Stimulated activated CD8-positive, alpha-beta memory T cell treated with anti-CD3 and anti-CD28 coated beads, Interleukin-12 subunit alpha, Interleukin-12 subunit beta, amount 100 ng/mL, for 4 hours (primary cell): ENCODE measurements around the gene CDKN1C.

ENCODE experiments used
- DNase-seq: peaks from one replicate; pipeline ENCODE4 v3.0.0-alpha.2; 2020; ENCODE audit warnings: low read depth

CDKN1C gene

DNA sequence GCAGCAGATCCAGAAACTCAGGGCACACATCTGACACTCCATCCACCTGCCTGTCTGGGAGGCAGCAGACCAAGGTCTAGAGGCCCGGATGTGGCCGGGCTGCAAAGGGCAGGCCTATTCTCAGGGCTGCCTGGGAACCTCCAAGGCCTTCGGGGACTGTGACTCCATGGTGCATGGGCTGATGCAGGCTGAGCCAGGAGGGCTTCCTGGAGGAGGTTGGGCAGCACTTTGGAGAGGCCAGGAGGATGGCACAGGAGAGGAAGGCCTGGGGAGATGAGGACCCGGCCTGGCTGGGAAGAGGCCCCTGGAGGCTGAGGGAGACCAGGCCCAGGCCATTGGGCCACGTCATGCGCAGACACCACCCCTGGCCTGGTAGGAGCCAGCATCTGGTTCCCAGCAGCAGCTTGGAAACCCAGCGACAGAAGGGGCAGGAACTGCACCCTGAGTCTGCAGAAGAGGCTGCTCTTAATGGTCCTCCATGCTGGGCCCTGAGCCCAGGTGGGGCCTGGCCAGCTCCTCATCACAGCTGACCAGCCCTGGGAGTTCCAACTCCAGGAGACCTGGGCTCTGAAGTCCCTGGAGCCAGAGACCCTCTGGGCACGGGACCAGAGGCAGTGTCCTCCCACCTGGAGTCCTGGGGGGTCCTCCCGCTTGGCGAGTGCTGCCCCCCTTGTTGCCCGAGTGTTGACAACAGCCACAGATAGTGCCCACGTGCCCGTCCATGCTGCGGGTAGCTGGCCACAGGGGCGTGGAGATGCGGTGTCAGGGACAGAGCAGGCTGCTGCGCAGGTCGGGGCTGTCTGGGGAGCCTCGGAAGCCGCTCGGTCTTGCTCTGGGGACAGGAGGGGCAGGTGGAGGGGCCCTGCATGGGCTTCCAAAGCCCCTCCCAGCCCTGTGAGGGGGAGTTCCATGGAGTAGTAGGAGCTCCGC is 38.1 kb upstream of the CDKN1C start:
- DNase-seq: no peak

DNA sequence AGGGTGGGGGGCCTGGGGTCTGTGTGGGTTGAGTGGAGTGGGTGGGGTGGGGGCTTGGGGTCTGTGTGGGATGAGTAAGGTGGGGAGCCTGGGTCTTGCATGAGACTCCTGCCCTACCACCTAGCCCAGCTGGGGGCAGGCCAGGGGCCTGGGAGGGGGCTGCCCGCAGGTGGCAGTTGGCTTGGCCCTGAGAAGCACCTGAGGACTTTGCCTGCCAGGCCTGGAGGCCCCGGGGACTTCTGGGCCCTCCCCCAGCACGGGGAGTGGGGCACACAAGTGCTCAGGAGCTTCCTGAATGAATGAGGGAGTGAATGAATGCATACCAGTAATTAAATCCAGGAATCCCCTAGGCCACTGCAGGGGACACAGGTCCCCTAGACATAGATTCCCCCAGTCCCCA is 37.1 kb upstream of the CDKN1C start:
- no peak for DNase-seq

DNA sequence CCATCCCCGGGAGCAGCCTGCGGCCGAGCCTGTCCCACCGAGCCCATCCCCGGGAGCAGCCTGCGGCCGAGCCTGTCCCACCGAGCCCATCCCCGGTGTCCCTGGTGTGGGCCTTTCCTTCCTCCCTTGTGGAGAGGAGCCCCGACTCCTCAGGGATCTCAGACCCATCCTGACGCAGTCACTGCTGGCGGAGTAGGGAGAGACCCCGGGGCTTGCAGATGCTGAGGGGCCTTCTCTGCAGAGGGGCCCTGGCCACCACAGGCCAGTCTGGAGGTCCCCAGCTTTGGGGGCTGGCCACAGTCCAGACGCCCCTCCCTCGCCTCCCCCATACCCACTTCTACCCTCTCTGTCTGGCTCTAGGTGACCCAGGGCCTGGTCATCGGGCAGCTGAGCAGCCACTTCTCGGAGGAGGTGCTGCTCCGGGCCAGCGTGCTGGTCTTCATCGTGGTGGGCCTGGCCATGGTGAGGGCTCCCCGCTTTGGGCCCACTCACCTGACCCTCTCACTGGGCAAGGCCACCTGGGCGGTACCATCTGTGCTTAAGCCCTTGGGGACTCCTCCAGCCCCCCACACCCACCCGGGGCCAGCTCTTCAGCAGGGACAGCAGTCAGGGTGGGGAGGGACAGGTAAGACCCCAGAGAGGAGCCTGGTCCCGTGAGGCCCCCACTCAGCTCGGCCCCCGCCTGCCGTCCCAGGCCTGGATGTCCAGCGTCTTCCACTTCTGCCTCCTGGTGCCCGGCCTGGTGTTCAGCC is 36.3 kb upstream of the CDKN1C start:
- DNase-seq: no peak

DNA sequence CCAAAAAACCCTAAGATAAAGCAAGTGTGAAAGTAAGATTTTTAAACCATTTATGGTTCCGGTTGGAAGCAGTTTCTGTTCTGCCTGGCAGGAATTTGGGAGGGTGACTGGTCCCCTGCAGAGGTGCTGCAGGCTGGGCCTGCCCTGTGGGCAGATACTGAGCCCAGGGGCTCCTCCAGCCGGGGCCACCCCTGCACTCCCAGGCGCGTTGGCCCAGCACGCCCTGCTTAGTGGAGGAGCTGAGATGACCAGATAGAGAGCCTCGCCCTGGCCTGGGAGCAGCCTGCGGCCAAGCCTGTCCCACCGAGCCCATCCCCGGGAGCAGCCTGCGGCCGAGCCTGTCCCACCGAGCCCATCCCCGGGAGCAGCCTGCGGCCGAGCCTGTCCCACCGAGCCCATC is 35.7 kb upstream of the CDKN1C start:
- no peak for DNase-seq

DNA sequence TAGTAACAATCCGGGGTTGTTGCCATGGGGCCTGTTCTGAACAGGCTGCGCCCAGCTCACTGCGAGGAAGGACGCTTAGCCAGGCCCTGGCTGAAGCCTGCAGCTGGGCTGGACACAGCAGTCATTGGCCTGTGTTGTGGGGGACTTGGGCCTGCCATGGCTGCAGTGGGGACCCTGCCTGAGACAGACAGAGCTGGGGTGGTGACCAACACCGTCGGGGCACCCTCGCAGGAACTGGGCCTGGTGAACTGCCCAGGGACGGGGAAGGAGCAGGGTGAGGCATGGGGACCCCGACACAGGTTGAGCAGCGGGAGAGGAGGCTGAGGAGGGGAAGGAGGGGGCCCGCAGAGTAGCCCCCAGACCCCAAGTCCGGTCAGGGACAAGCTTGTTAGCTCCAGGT is 34.8 kb upstream of the CDKN1C start:
- DNase-seq: no peak

DNA sequence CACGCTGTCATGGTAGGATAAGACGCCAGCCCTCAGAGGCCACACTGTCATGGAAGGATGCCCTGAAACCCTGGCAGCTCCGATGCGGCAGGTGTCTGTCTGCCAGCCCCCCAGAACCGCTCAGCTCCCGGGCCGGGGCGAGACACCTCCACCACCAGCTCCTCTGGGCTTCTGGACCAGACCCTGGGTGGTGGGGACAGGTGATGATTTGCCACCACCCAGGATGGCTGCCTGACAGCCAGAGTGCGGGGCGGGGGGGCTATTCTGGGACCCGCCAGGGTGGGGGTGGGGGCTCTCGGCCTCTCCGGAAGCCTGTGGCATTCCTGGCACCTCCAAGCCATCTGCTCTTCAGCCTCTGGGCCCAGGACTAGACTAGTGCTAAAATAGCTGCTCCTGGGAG is 34.3 kb upstream of the CDKN1C start:
- no peak for DNase-seq

DNA sequence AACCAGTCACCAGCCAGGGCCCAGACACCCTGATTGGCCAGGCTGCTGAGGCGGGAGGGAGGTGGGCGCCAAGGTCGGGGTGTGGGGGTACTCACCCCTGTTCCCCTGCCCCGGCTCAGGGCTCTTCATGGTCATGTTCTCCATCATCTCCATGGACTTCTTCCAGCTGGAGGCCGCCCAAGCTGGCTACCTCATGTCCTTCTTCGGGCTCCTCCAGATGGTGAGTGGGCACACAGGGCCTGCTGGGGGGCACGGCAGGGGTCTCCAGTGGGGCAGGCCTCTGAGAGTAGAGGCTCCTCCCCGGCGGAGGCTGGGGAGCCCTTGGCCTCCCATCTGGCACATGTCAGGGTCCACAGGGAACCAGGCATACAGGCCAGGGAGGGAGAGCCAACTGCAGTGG is 33.6 kb upstream of the CDKN1C start:
- DNase-seq: no peak

DNA sequence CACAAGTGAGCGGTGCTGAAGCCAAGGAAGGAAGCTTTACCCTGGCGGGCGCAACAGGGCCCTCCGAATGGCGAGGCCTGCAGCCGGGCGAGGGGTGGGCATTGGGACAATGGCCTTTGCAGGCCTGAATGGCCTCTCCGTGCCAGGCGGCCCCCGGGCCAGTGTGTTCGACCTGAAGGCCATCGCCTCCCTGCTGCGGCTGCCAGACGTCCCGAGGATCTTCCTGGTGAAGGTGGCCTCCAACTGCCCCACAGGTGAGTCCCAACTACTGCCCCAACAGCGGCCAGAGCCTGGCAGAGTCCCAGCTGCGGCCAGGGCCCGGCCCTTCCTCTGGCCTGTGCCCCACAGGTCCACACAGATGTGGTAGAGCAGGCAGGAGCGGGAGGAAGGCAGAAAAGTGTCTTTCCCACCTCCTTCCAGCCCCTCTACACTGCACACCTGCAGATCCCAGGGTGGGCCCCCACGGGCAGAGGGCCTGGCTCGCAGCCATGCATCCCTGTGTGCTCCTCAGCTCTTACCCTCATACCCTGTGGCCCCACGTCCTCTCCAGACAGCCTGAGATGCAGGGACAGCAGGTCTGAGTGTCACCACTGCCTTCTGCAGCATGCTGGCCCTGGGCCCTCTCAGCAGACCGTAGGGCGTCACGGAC is 32.4 kb upstream of the CDKN1C start:
- no peak for DNase-seq

DNA sequence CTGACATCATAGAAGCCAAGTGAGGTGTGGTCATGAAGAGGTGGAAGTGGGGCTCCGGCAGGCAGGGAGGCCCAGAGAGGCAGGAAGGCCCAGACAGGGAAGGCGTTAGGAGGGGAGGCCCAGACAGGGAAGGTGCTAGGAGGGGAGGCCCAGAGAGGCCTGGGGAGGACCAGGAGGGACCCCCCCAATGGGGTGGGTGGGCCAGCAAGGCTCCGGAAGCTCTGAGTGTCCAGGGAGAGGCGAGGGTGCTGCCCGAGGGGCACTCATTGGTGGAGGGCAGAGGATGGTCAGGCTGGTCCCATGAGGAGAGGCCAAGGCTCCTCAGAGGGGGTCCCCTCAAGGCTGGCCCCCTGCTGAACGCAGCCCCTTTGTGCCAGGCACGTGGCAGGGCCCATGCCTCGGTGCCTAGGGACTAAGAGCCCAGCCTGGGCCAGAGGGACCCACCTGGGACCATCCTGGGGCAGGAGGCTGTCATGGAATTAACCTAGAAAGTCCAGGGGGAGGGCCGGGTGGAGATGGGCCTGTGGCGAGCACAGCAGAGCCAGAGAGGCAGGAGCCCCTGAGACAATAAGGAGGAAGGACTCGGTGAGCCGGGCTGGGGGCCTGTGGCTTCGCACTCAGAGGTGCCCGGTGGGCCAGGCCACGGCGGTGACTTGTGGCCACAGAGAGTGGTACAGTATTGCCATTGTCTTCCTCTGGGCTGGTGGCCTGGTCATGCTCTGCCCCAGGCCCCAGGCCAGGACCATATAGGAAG is 31.5 kb upstream of the CDKN1C start:
- no peak for DNase-seq

DNA sequence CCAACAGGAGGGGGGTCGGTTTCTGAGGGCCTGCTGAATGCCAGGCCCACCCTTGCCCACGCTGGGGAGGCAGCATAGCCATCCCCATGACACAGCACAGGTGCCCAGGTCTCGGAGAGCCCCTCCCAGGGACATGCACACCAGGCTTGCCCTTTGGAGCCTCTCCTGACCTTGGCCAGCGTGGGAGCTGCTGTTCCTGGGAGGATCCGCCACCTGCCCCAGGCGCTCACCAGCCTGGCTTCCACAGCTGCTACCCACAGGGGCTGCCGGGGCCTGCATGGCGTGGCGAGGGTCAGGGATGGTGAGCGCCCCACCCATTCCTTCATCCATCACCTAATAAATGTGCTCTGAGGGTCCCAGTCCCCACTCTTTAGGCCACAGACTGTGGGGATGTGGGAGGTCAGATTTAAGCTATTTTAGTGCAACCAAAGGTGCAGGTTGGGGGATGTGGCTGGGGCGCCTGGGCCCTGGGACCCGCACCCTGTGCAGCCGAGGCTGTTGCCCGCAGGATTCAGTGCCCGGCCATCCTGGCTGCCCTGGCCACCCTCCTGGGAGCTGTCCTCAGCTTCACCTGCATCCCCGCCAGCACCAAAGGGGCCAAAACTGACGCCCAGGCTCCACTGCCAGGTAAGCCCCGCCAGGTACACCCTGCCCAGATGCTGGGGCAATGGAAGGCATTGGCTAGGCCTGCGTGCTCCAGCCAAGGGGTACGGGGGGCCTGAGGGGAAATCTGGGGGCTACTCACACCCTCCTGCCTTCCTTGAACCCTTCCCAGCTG is 30.7 kb upstream of the CDKN1C start:
- no peak for DNase-seq

DNA sequence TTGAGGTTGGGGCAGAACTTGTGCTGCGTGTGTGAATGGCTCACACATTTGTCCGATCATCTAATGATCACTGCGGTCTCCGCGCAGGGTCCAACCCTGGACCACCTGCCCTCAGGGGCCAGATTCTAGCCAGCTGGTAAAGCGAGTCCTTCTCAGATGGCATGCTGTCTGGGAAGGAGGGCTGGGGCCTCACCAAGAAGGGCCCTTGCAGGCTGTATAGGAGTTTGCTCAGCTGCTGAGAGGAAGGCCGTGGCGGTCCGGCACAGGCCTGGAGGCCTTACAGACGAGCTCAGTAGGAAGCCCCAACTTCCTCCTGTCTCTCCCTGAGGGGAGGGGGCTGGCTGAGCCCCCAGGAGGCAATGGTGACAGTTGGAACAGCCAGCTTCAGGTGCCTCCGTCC is 29.9 kb upstream of the CDKN1C start:
- DNase-seq: no peak

DNA sequence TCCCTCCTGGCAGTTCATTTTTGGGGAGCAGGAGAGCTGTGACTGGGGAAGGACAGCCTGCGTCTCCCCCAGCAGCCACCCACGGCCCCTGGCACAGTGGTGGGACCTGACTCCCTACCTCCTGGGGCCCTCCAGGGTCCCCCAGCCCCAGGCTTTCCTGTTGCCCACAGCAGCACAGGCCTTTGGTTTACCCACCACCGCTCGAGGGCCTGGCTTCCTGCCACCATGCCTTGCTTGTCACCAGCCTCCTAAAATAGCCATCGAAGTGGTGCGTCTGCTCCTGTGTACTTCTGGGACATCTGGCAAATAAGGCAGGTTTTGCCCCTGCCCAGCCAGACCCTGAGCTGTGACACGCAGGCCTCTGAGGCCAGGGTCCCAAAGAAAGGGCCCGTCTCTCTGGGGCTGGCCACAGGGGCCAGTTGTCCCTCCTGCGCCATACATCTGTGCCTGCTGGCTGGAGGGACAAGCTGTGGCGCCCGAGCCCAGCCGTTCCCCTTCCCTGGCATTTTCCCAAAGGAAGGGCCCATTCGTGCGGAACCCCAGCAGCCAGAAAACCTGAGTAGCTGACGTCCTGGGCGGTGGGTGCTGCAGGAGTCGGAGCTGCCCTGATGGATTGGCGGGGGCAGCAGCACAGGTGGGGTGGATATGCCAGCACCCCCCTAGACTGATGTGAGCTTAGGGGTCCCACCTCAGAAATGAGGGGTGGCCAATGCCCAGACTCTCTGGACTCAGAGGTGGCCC is 29.1 kb upstream of the CDKN1C start:
- DNase-seq: no peak

DNA sequence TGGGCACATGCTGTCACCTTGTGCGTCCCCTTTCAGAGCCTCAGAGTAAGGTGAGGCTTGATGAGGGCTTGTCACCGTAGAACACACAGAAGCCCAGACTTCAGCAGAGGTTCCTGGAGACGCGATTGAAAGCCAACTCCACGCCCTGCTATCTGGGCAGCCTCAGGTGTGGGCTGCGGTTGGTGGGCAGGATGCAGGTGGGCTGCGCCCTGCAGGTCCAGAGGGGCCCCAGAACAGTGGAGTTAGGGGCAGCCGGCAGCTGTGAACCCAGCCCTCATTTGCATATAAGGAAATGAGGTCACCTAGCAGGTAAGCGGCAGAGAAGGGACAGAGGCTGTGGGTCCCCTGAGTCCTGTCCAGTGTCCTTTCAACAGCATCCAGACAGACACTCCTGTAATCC is 28.2 kb upstream of the CDKN1C start:
- no peak for DNase-seq

DNA sequence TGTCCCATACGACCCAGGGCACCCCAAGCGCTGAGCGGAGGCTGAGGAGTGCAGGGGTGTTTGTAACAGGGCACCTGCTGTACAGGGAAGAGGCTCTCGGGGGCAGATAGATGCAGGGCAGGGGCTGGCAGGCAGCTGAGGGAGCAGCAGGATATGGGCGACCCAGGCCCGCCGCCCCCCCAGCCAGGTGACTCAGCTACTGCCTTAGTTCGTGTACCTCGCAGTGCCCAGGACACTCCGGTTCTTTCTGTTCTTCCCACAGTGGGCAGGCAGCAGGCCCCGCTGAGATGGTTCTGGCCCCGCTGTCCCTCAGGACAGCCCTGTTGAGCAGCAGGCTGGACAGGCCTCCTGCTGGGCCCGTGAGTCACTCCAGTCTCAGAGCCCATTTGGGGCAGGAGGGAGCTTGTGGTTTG is 27.4 kb upstream of the CDKN1C start:
- DNase-seq: no peak

DNA sequence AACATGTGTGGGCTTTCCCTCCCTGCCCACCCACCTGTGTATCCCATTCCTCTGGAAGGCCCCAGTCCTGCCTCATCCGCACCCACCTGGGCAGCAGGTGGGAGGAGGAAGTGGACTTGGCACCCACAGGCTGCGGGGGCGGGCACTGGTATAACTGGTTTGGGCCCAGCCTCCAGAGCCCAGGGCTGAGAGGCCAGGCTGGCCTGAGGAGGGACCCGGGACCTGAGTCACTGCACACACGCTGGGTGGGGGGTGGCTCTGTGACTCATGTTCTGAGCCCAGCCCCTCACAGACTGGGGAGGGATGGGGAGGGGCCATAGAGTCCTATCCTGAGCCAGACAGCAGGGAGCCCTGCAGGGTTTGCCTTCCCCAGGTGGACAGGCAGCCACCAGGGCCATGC is 26.9 kb upstream of the CDKN1C start:
- DNase-seq: no peak

DNA sequence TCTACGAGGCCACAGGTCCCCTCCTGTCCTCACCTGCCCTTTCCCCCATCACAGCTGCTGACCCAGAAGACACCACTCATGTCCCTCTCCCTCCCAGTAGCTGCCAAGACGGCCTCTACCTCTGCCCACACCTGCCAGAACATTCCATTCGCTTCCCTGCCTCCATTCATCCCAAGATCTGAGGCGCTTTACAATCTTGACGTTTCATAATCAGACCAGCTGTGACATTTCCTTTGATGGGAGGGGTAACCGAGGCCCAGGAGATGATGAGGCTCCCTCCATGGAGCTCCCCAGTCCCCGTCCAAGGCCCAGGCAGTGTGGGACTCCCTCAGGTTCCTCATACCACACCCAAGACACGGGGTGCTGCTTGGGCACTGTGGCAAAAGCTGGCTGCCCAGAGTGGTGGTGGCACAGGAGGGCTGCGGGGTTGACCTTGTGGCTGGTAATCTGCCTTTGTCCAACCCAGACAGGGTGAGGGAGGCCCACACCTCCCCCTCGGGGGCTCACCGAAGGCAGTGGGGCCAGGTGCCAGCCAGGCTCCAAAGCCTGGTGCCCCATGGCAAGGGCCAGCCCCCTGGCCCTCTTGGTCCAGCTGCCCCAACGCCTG is 26.3 kb upstream of the CDKN1C start:
- DNase-seq: no peak

DNA sequence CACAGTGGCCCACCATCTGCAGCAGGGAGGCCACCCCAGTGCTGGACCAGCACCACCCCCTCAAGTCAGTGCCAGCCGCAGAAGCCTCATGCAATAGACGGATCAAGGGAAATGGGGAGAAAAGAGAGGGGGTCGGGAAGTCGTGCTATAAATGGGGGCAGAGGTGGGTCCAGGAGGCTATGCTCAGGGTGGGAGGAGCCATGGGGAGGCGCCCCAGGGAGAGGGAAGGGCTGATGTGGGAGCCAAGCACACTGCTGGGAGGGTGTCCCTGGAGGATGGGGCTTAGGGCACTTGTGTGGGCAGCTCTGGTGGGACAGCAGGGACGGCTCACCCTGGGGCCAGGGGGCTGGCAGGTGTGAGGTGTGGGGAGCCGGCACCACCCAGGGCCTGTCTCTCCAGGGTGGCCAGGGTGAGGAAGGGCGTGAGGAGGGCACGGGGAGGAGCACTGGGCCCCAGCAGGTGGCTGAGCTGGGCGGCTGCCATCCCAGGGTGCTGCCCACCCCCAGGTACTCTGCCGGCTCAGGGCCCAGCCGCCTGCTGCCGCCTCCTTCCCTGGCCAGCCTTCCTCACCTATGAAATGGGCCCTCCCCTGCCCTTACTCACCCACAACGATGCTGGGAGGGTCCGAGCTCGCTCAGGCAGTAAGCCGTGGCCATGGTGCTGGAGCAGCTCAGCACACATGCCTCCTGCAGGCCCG is 25.7 kb upstream of the CDKN1C start:
- DNase-seq: no peak

DNA sequence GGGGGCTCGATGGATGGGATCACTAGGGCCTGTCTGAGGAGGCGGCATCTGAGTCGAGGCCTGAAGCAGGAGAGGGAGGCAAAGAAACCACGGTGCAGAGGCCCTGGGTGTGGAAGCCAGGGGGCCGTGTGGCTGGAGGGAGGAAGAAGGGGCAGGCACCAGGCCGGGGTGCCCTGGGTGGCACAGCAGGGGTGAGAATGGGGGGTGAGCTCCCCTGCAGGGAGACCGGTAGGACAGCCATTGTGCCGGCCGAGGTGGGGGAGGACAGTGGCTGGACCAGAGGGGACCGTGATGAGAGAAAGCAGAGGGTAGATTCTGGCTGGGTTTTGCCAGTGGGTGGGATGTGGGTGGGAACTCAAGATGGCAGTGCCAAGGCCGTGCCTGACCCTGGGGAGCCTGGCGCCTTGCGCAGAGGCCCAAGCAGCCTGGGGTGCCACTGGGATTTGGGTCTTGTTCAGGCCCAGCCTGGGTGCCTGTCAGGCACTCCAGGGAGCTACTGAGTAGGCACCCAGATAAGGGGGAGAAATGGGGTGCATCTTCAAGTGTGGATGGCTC is 24.9 kb upstream of the CDKN1C start:
- DNase-seq: no peak
